Heart right ventricle (tissue), 16 donors: Measurements from ENCODE around the gene SYNGR4. TPM values are rescaled to one million over a fixed set of nuclear protein-coding genes. Genes with fewer than 3 reads are reported as not detected.

ENCODE experiments used
- ATAC-seq, 8 donors: fragments of 200-7000 bp; cut with Tn5 transposase; one replicate each; pipeline ENCODE4 v1.9.1; 2020; ENCODE audit warnings: mild to moderate bottlenecking in 8 of 8, moderate library complexity in 8 of 8, moderate number of reproducible peaks in 1 of 8
- DNase-seq, 2 donors: peaks; one replicate each; pipeline ENCODE4 v3.0.0-alpha.2; 2020
- H3K27ac ChIP-seq, 10 donors: fragments of 200-600 bp; sonication (generic) in 2 of 10; one replicate each; pipeline versions ENCODE4 v1.5.0 to v1.8.0; 2020 to 2022; ENCODE audit warnings: mild to moderate bottlenecking in 3 of 10
- H3K27me3 ChIP-seq, 7 donors: fragments of 200-600 bp; one replicate each; pipeline ENCODE4 v1.8.0; 2021 to 2022; ENCODE audit warnings: mild to moderate bottlenecking in 2 of 7
- H3K36me3 ChIP-seq, 9 donors: fragments of 200-600 bp; sonication (generic) in 1 of 9; one replicate each; pipeline versions ENCODE4 v1.5.0 to v1.8.0; 2020 to 2022; ENCODE audit warnings: mild to moderate bottlenecking in 2 of 9
- H3K4me1 ChIP-seq, 9 donors: fragments of 200-600 bp; sonication (generic) in 1 of 9; one replicate each; pipeline versions ENCODE4 v1.5.0 to v1.8.0; 2020 to 2022; ENCODE audit warnings: mild to moderate bottlenecking in 4 of 9
- H3K4me3 ChIP-seq, 10 donors: fragments of 200-600 bp; sonication (generic) in 2 of 10; one replicate each; pipeline versions ENCODE4 v1.5.0 to v1.8.0; 2020 to 2022; ENCODE audit warnings: mild to moderate bottlenecking in 7 of 10, moderate library complexity in 2 of 10
- H3K9me3 ChIP-seq, 11 donors: fragments of 200-600 bp in 10 of 11; sonication (generic) in 2 of 11; one replicate each; pipeline versions ENCODE4 v1.5.0 to v1.8.0; 2013 to 2022; ENCODE audit warnings: mild to moderate bottlenecking in 2 of 11, control low read depth in 1 of 11, moderate library complexity in 1 of 11
- WGBS, 2 donors: extraction: QIAGEN DNeasy Blood & Tissue Kit; methylation state at CpG; one replicate each; pipeline ENCODE4 v1.1.7; 2013; ENCODE audit warnings: inconsistent platforms in 1 of 2; 5-methylcytosine and 5-hydroxymethylcytosine counted together
- intact Hi-C, 10 donors: fragments of 100-400 bp; cut with DNase I; formaldehyde crosslinking; loops; one replicate each; pipeline versions ENCODE4 v1.11.1 to v1.14.2; 2022
- polyA plus RNA-seq, 2 donors: library from polyadenylated mRNA; stranded (reverse); fragments of 200-250 nt; gene quantifications; one replicate each; pipeline ENCODE4 v1.2.3, GENCODE V29; 2013
- total RNA-seq, 10 donors: library from RNA; stranded (reverse); fragmentation: NEBNext Ultra II Directional in 3 of 10; extraction: Animal tissue kit (Norgen Biotek cat#: 25700) in 3 of 10; gene quantifications; one replicate each; pipeline versions ENCODE4 v1.2.1 to v1.2.4, GENCODE V29; 2021 to 2023
- TF ChIP-seq, protein P1 (sequence below), 9 donors: fragments of 200-600 bp; sonication (generic) in 2 of 9; IDR thresholded peaks; one replicate each; pipeline versions ENCODE4 v1.5.0 to v1.8.0; 2021 to 2022; ENCODE audit warnings: antibody characterized with exemption in 9 of 9, mild to moderate bottlenecking in 5 of 9, moderate library complexity in 1 of 9
- donor health status: Arrhythmogenic right ventricular cardiomyopathy.
- donor health status: ischemic (EF 13 %, LVEDD 7.1; RV severe dilation, severe dysfunction).
- donor health status: healthy with polysubstance abuse.
- donor health status: DM: no; HTN: yes; CAD: no.
- donor health status: DM: no; HTN: no; CAD: no.
- donor health status: ischemic (EF 25% LVEDD 6.9; RV normal size, moderate dysfunction).
- donor health status: ischemic (EF 25% LVEDD 5.7; RV mildly dilated, moderate dysfunction).
- donor health status: healthy.
- donor health status: DM: yes; HTN: yes; CAD: no.
- donor health status: Ischemic cardiomyopathy.
- donor health status: ischemic (EF 35%, LVEDD 5.7; RV mildly dilated, moderate dysfunction).
- donor health status: nonischemic (EF 11% LVEDD 7.7; RV severe dilation, severe dysfunction).
- donor health status: DM: yes; HTN: yes; CAD: no.
- donor health status: PGD.
- donor health status: ischemic (EF 29% LVEDD 5.4; RV normal size, mild dysfunction).
- donor health status: nonischemic (EF 23%, LVEDD 6.1; RV moderate dilation, normal function).

The SYNGR4 gene
- total and polyA plus RNA-seq, 12 donors = not detected

- 93 to 94% methylated on average over 23 of the region's 23 CpGs for WGBS, 2 donors
Measured at GRCh38 chr19:48342841-48343540, 21.2 kb upstream of the SYNGR4 start.

DNA sequence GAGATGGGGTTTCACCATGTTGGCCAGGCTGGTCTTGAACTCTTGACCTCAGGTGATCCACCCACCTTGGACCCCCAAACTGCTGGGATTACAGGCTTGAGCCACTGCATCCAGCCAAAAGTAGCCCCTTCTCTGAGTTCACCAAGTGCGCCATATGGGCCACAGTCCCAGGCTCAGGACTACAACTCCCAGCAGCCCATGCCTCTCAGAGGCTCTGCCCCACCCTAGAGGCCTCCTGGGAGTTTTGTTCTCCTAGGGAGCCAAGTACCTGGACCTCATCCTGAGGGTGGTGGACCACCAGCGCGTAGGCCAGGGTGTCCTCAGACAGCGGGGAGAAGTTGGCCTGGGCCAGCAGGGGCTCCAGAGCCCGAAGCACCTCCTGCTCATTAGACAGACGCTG is 19.3 kb upstream of the SYNGR4 start:
- Histone ChIP-seq H3K27ac (no peak overlapping the region), H3K27me3 (no peaks in the 10 kb centered on the region), H3K36me3 (peaks cover 0 to 38% (median 0%) of the 10 kb centered on the region in 9 donors), H3K9me3 (no peaks in the 10 kb centered on the region), H3K4me3 (no peak overlapping the region), H3K4me1 (peaks cover 0 to 11% (median 6%) of the 10 kb centered on the region in 9 donors)
- intact Hi-C loops = no loop called here
- DNase-seq (no peak), ATAC-seq (peak in 2 of 8 donors; percentile 17 to 18)
- 98% methylated on average over 6 of the region's 6 CpGs for WGBS, 2 donors
- TF ChIP-seq, protein P1, sequence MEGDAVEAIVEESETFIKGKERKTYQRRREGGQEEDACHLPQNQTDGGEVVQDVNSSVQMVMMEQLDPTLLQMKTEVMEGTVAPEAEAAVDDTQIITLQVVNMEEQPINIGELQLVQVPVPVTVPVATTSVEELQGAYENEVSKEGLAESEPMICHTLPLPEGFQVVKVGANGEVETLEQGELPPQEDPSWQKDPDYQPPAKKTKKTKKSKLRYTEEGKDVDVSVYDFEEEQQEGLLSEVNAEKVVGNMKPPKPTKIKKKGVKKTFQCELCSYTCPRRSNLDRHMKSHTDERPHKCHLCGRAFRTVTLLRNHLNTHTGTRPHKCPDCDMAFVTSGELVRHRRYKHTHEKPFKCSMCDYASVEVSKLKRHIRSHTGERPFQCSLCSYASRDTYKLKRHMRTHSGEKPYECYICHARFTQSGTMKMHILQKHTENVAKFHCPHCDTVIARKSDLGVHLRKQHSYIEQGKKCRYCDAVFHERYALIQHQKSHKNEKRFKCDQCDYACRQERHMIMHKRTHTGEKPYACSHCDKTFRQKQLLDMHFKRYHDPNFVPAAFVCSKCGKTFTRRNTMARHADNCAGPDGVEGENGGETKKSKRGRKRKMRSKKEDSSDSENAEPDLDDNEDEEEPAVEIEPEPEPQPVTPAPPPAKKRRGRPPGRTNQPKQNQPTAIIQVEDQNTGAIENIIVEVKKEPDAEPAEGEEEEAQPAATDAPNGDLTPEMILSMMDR (IDR thresholded peaks at IDR 0.05) = no peak

More at GRCh38 chr19:48342841-48343540, 21.2 kb upstream of the SYNGR4 start:
- intact Hi-C loops = no loop called here
- Histone ChIP-seq H3K27ac (no peak overlapping the region), H3K36me3 (peaks cover 0 to 38% (median 0%) of the 10 kb centered on the region in 9 donors), H3K9me3 (no peaks in the 10 kb centered on the region), H3K4me1 (peaks cover 0 to 5% (median 2%) of the 10 kb centered on the region in 9 donors), H3K4me3 (no peak overlapping the region), H3K27me3 (no peaks in the 10 kb centered on the region)
- TF ChIP-seq, protein P1 (IDR thresholded peaks at IDR 0.05) = no peak
- ATAC-seq (no peak), DNase-seq (no peak)

DNA sequence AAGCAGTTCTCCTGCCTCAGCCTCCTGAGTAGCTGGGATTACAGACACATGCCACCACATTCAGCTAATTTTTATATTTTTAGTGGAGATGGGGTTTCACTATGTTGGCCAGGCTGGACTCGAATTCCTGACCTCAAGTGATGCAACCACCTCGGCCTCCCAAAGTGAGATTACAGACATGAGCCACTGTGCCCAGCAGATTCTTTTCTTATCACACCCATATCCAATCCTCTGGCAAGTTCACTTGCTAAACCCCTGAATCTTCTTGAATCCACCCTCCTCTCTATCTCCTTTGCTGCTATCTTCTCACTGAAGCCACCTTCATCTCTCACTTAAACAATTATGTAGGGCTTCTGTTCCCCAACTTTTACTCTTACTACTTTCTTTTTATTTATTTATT is 18.0 kb upstream of the SYNGR4 start:
- TF ChIP-seq, protein P1 (IDR thresholded peaks at IDR 0.05) = no peak
- H3K27me3 ChIP-seq = no peaks in the 10 kb centered on the region
- intact Hi-C loops = no loop called here
- peaks cover 0 to 11% (median 6%) of the 10 kb centered on the region in 9 donors for H3K4me1 ChIP-seq
- no peak overlapping the region for H3K27ac ChIP-seq
- ATAC-seq = no peak
- WGBS, 2 donors = 86 to 98% methylated on average over 2 of the region's 2 CpGs
- peaks cover 0 to 32% (median 0%) of the 10 kb centered on the region in 9 donors for H3K36me3 ChIP-seq
- no peak for DNase-seq
- no peak overlapping the region for H3K4me3 ChIP-seq
- H3K9me3 ChIP-seq = no peaks in the 10 kb centered on the region

DNA sequence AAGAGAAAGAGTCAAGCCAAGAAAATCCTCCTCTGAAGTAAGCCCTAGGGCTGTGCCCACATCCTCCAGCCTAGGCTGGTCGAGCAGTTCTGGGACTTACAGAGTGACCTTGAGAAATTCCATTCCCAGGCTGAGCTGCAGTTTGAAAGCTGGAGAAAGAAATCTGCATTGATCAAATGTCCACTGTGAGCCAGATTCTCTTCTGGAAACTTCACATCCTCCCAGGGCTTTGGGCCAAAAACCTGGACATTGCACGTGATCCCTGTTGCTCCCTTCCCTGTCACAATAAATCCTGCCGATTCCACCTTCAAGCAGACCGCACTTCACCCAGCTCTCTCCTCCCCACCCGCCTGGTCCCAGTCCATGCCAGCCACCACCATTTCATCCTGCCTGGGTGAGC is 16.1 kb upstream of the SYNGR4 start:
- H3K27ac ChIP-seq = peak overlapping the region in 4 of 10 donors; percentile 40 to 58 (median 48)
- intact Hi-C loops = no loop called here
- TF ChIP-seq, protein P1 (IDR thresholded peaks at IDR 0.05) = no peak
- no peaks in the 10 kb centered on the region for H3K9me3 ChIP-seq
- whole genome bisulfite sequencing, 2 donors = 21 to 33% methylated on average over 5 of the region's 5 CpGs
- peak in 7 of 8 donors; percentile 25 to 54 (median 40) for ATAC-seq
- peak in 1 of 2 donors; percentile 48 for DNase-seq
- H3K4me1 ChIP-seq = peaks cover 0 to 11% (median 6%) of the 10 kb centered on the region in 9 donors
- no peak overlapping the region for H3K4me3 ChIP-seq
- H3K27me3 ChIP-seq = no peaks in the 10 kb centered on the region
- peaks cover 0 to 18% (median 0%) of the 10 kb centered on the region in 9 donors for H3K36me3 ChIP-seq
